SK-N-SH (cell line): Measurements from ENCODE around the gene SLC26A1. TPM values are rescaled to one million over a fixed set of nuclear protein-coding genes. Genes with fewer than 3 reads are reported as not detected.

Experiments
- CTCF ChIA-PET: fragments of 300-600, 350-600 bp; formaldehyde crosslinking; extraction: SDS; loops from one replicate; lab custom pipeline; 2021; lab: Yijun Ruan, JAX
- POLR2A ChIA-PET: fragments of 350-600 bp; sonication (Branson Sonifier 250); formaldehyde crosslinking; extraction: SDS; loops from one replicate; lab custom pipeline; 2020; ENCODE audit warnings: antibody characterized with exemption, inconsistent platforms; lab: Yijun Ruan, JAX
- DNase-seq: peaks from one replicate; pipeline ENCODE4 v3.0.0; 2012
- H2AFZ ChIP-seq: fragments of 200-600 bp; sonication (generic); 2 replicates; pipeline ENCODE4 v1.8.1; 2016; ENCODE audit warnings: antibody characterized with exemption, mild to moderate bottlenecking, low read depth
- H3F3A ChIP-seq: fragments of 200-600 bp; sonication (generic); replicated peaks from 2 replicates; pipeline ENCODE3; 2016; ENCODE audit warnings: antibody characterized with exemption, mild to moderate bottlenecking; ENCODE audit not compliant: insufficient read depth
- H3K27ac ChIP-seq, 2 experiments: fragments of 200-500 bp in 1 of 2; fragments of 200-600 bp in 1 of 2; sonication (Bioruptor generic) in 1 of 2; sonication (generic), shearing (Covaris generic) in 1 of 2; 2 replicates each; pipeline versions ENCODE4 v1.5.1 to v1.6.1; 2014 to 2016; ENCODE audit warnings: low read depth in 2 of 2, inconsistent platforms in 1 of 2, low read length in 1 of 2, mild to moderate bottlenecking in 1 of 2, mixed read lengths in 1 of 2
- H3K27me3 ChIP-seq: fragments of 200-600 bp; sonication (generic), shearing (Covaris generic); 2 replicates; pipeline ENCODE4 v1.6.1; 2016; ENCODE audit warnings: mixed run types; ENCODE audit not compliant: insufficient read depth
- H3K36me3 ChIP-seq, 2 experiments: fragments of 200-500 bp in 1 of 2; fragments of 200-600 bp in 1 of 2; sonication (Bioruptor generic) in 1 of 2; sonication (generic) in 1 of 2; replicated peaks in 1 of 2; 2 replicates each; pipeline versions ENCODE3 to v1.5.1; 2014 to 2016; ENCODE audit warnings: low read length in 1 of 2, mild to moderate bottlenecking in 1 of 2; ENCODE audit not compliant: insufficient read depth in 2 of 2, control insufficient read depth in 1 of 2
- H3K4me1 ChIP-seq, 2 experiments: fragments of 200-500 bp in 1 of 2; fragments of 200-600 bp in 1 of 2; sonication (Bioruptor generic) in 1 of 2; sonication (generic), shearing (Covaris generic) in 1 of 2; 2 replicates each; pipeline versions ENCODE4 v1.5.1 to v1.6.1; 2014 to 2016; ENCODE audit warnings: low read depth in 1 of 2, low read length in 1 of 2, mixed run types in 1 of 2; ENCODE audit not compliant: insufficient read depth in 2 of 2, control insufficient read depth in 1 of 2
- H3K4me2 ChIP-seq: fragments of 200-600 bp; sonication (generic), shearing (Covaris generic); 2 replicates; pipeline ENCODE4 v1.6.1; 2017; ENCODE audit warnings: mixed run types
- H3K4me3 ChIP-seq, 2 experiments: fragments of 200-500 bp in 1 of 2; fragments of 200-600 bp in 1 of 2; sonication (Bioruptor generic) in 1 of 2; sonication (generic), shearing (Covaris generic) in 1 of 2; 2 replicates each; pipeline versions ENCODE4 v1.5.1 to v1.8.1; 2014 to 2016; ENCODE audit warnings: low read depth in 2 of 2, inconsistent platforms in 1 of 2, low read length in 1 of 2, mild to moderate bottlenecking in 1 of 2, mixed read lengths in 1 of 2, moderate library complexity in 1 of 2
- H3K79me2 ChIP-seq: fragments of 200-600 bp; sonication (generic); 2 replicates; pipeline ENCODE4 v1.8.1; 2017; ENCODE audit warnings: mild to moderate bottlenecking; ENCODE audit not compliant: insufficient read depth
- H3K9ac ChIP-seq: fragments of 200-600 bp; sonication (generic); 2 replicates; pipeline ENCODE4 v1.6.1; 2017; ENCODE audit warnings: mixed run types
- H3K9me2 ChIP-seq: fragments of 200-600 bp; sonication (generic); 2 replicates; pipeline ENCODE4 v1.6.1; 2017; ENCODE audit warnings: mixed run types
- H3K9me3 ChIP-seq: fragments of 200-600 bp; sonication (generic); 2 replicates; pipeline ENCODE4 v1.6.1; 2017; ENCODE audit warnings: mixed run types, mild to moderate bottlenecking, moderate library complexity
- H4K20me1 ChIP-seq: fragments of 200-600 bp; sonication (generic); 2 replicates; pipeline ENCODE4 v1.6.1; 2017; ENCODE audit warnings: mild to moderate bottlenecking, mixed run types; ENCODE audit not compliant: insufficient read depth
- ELF1 ChIP-seq: IDR thresholded peaks from 2 replicates; pipeline ENCODE4 v1.4.0; 2012
- EP300 ChIP-seq, 2 experiments: IDR thresholded peaks; 2 replicates each; pipeline versions ENCODE4 v1.4.0 to v1.6.1; 2012; ENCODE audit warnings: borderline replicate concordance in 1 of 2, low read depth in 1 of 2, low read length in 1 of 2
- EZH2phosphoT487 ChIP-seq: fragments of 200-600 bp; sonication (generic); IDR thresholded peaks from 2 replicates; pipeline ENCODE4 v1.6.1; 2017; ENCODE audit warnings: low read depth, mixed run types, mild to moderate bottlenecking, antibody characterized with exemption, moderate library complexity, borderline replicate concordance
- FOXJ3 ChIP-seq: sonication (generic); formaldehyde crosslinking; IDR thresholded peaks from 2 replicates; pipeline ENCODE4 v1.5.1; 2020; ENCODE audit warnings: mild to moderate bottlenecking, missing genetic modification reagents
- GATA2 ChIP-seq: sonication (generic); formaldehyde crosslinking; IDR thresholded peaks from 2 replicates; pipeline ENCODE4 v1.5.0; 2020; ENCODE audit warnings: mild to moderate bottlenecking, missing genetic modification reagents
- JUND ChIP-seq: IDR thresholded peaks from 2 replicates; pipeline ENCODE4 v1.4.0; 2012
- MEF2A ChIP-seq: IDR thresholded peaks from 2 replicates; pipeline ENCODE4 v1.4.0; 2012; ENCODE audit warnings: low read depth, borderline replicate concordance
- NFIC ChIP-seq: IDR thresholded peaks from 2 replicates; pipeline ENCODE4 v1.4.0; 2012; ENCODE audit warnings: borderline replicate concordance
- NRF1 ChIP-seq: IDR thresholded peaks from 2 replicates; pipeline ENCODE4 v1.6.1; 2012; ENCODE audit warnings: low read depth, mild to moderate bottlenecking, low read length
- RFX5 ChIP-seq: IDR thresholded peaks from 2 replicates; pipeline ENCODE4 v1.6.1; 2012; ENCODE audit warnings: mild to moderate bottlenecking, improper control_type of control experiment, low read length
- TAF1 ChIP-seq: IDR thresholded peaks from 2 replicates; pipeline ENCODE4 v1.6.1; 2012; ENCODE audit warnings: low read depth, mild to moderate bottlenecking, low read length, moderate library complexity, borderline replicate concordance
- TEAD4 ChIP-seq: IDR thresholded peaks from 2 replicates; pipeline ENCODE4 v1.4.0; 2012; ENCODE audit warnings: mild to moderate bottlenecking, borderline replicate concordance; ENCODE audit not compliant: insufficient read depth
- WGBS: methylation state at CpG from one replicate; pipeline ENCODE4 v1.1.6; 2017; ENCODE audit warnings: low lambda C conversion rate; 5-methylcytosine and 5-hydroxymethylcytosine counted together
- polyA plus RNA-seq, 3 experiments: library from polyadenylated mRNA; depleted of rRNA; stranded (reverse); fragments of >200 nt; gene quantifications; 2 replicates each; pipeline ENCODE4 v1.2.3, GENCODE V29; 2012
- TF ChIP-seq, protein P1 (sequence below): IDR thresholded peaks from 2 replicates; pipeline ENCODE4 v1.4.0; 2012; ENCODE audit warnings: low read depth, borderline replicate concordance
- TF ChIP-seq, protein P2 (sequence below): IDR thresholded peaks from 2 replicates; pipeline ENCODE4; 2012
- TF ChIP-seq, protein P3 (sequence below): fragments of 200-600 bp; sonication (generic); IDR thresholded peaks from 2 replicates; pipeline ENCODE4 v1.6.1; 2017; ENCODE audit warnings: antibody characterized with exemption, mild to moderate bottlenecking, moderate library complexity
- TF ChIP-seq, protein P4 (sequence below): IDR thresholded peaks from 2 replicates; pipeline ENCODE4 v1.6.1; 2012; ENCODE audit warnings: mild to moderate bottlenecking, low read depth, low read length, moderate library complexity

SLC26A1 gene, protein sequence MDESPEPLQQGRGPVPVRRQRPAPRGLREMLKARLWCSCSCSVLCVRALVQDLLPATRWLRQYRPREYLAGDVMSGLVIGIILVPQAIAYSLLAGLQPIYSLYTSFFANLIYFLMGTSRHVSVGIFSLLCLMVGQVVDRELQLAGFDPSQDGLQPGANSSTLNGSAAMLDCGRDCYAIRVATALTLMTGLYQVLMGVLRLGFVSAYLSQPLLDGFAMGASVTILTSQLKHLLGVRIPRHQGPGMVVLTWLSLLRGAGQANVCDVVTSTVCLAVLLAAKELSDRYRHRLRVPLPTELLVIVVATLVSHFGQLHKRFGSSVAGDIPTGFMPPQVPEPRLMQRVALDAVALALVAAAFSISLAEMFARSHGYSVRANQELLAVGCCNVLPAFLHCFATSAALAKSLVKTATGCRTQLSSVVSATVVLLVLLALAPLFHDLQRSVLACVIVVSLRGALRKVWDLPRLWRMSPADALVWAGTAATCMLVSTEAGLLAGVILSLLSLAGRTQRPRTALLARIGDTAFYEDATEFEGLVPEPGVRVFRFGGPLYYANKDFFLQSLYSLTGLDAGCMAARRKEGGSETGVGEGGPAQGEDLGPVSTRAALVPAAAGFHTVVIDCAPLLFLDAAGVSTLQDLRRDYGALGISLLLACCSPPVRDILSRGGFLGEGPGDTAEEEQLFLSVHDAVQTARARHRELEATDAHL
- 0.05 and 0.08 TPM in 2 replicates for polyA plus RNA-seq (2012; rRNA removed)
- 0.04 and 0.13 TPM in 2 replicates for polyA plus RNA-seq (2012; cell fraction: cytosol; rRNA removed)
- 0.48 and 0.63 TPM in 2 replicates for polyA plus RNA-seq (2012; cell fraction: nucleus; rRNA removed)

DNA sequence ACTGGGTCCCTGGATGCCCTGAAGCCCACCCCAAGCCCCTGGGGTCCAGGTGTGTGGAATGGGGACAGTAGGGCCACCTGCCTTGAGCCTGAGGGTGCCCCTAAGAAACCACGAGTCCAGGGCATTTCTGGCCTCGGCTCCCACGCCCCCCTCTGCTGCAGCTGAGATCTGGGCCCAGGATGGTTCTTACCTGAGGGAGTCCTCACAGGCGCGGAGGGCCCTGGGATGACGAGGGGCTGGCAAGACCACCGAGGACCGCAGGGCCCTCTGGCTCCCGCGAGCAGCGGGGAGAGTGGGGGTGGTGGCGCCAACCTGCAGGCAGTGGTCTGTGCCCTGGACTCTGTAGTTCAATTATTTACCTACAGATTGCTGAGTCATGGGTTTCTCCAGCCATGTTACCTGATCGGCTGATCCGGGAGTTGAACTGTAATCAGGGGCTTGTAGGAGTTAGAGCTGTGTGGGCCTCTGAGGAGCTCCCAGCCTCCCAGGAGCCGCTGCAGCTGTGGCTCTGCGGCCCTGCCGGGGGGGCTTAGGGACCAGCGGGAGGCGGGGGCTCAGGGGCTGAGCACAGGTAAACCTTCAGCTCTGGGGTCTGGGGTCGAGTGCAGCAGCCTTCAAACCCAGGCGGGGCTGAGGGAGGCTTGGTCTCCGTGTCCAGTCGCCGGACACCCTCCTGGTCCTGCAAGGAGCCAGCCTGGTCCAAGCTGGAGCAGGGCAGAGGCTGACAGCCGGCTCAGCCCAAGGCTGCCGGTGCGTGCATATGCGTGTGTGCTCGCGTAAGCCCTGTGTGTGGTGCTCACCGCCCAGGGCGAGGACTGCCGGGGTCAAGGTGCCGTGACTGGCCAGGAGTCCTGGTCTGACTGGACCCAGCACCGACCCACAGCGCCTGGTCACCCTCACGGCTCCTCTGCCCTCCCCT lies at the start of gene SLC26A1:
Gene SLC26A1, minus strand, starts transcription at position 294 of the 919 bp plus-strand sequence. CDS start 1,701 bp downstream, outside the sequence.
- no peak within 1 kb of the TSS for H3K4me3 ChIP-seq
- H2AFZ ChIP-seq: no peak within 1 kb of the TSS
- peaks cover 0 to under 1% of the 10 kb centered on the region in 2 experiments; a peak in 1 of 4 replicates for H3K4me1 ChIP-seq
- peaks cover 8% of the 10 kb centered on the region for H3K27me3 ChIP-seq
- ChIA-PET POLR2A (no interaction called here), CTCF (interaction anchor here (2.0 kb wide), 1 partner anchor 251 kb away, joined by 5 read pairs; no protein-coding TSS in a partner anchor)
- no peak within 1 kb of the TSS for H3K9ac ChIP-seq
- no peak within 1 kb of the TSS for H3K4me2 ChIP-seq
- H3K79me2 ChIP-seq: no peaks in the 10 kb centered on the region
- H3K27ac ChIP-seq: no peak within 1 kb of the TSS
- H4K20me1 ChIP-seq: peaks cover 8% of the 10 kb centered on the region; the same call in 1 of the 2 replicates
- TF ChIP-seq, protein P1, sequence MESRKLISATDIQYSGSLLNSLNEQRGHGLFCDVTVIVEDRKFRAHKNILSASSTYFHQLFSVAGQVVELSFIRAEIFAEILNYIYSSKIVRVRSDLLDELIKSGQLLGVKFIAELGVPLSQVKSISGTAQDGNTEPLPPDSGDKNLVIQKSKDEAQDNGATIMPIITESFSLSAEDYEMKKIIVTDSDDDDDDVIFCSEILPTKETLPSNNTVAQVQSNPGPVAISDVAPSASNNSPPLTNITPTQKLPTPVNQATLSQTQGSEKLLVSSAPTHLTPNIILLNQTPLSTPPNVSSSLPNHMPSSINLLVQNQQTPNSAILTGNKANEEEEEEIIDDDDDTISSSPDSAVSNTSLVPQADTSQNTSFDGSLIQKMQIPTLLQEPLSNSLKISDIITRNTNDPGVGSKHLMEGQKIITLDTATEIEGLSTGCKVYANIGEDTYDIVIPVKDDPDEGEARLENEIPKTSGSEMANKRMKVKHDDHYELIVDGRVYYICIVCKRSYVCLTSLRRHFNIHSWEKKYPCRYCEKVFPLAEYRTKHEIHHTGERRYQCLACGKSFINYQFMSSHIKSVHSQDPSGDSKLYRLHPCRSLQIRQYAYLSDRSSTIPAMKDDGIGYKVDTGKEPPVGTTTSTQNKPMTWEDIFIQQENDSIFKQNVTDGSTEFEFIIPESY: no peak
- TF ChIP-seq RFX5 (no peak), TEAD4 (no peak), GATA2 (CRISPR knock-in tag) (no peak), JUND (no peak), TAF1 (no peak), NRF1 (no peak), ELF1 (no peak), EZH2phosphoT487 (no peak), MEF2A (no peak), EP300 (IDR thresholded peaks at IDR 0.05; ENCODE audit: borderline replicate concordance in 1 of 2, low read depth in 1 of 2, low read length in 1 of 2) (no peak), FOXJ3 (CRISPR knock-in tag) (no peak), NFIC (no peak)
- TF ChIP-seq, protein P2, sequence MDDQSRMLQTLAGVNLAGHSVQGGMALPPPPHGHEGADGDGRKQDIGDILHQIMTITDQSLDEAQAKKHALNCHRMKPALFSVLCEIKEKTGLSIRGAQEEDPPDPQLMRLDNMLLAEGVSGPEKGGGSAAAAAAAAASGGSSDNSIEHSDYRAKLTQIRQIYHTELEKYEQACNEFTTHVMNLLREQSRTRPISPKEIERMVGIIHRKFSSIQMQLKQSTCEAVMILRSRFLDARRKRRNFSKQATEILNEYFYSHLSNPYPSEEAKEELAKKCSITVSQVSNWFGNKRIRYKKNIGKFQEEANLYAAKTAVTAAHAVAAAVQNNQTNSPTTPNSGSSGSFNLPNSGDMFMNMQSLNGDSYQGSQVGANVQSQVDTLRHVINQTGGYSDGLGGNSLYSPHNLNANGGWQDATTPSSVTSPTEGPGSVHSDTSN: no peak
- TF ChIP-seq, protein P3, sequence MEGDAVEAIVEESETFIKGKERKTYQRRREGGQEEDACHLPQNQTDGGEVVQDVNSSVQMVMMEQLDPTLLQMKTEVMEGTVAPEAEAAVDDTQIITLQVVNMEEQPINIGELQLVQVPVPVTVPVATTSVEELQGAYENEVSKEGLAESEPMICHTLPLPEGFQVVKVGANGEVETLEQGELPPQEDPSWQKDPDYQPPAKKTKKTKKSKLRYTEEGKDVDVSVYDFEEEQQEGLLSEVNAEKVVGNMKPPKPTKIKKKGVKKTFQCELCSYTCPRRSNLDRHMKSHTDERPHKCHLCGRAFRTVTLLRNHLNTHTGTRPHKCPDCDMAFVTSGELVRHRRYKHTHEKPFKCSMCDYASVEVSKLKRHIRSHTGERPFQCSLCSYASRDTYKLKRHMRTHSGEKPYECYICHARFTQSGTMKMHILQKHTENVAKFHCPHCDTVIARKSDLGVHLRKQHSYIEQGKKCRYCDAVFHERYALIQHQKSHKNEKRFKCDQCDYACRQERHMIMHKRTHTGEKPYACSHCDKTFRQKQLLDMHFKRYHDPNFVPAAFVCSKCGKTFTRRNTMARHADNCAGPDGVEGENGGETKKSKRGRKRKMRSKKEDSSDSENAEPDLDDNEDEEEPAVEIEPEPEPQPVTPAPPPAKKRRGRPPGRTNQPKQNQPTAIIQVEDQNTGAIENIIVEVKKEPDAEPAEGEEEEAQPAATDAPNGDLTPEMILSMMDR: no peak
- TF ChIP-seq, protein P4, sequence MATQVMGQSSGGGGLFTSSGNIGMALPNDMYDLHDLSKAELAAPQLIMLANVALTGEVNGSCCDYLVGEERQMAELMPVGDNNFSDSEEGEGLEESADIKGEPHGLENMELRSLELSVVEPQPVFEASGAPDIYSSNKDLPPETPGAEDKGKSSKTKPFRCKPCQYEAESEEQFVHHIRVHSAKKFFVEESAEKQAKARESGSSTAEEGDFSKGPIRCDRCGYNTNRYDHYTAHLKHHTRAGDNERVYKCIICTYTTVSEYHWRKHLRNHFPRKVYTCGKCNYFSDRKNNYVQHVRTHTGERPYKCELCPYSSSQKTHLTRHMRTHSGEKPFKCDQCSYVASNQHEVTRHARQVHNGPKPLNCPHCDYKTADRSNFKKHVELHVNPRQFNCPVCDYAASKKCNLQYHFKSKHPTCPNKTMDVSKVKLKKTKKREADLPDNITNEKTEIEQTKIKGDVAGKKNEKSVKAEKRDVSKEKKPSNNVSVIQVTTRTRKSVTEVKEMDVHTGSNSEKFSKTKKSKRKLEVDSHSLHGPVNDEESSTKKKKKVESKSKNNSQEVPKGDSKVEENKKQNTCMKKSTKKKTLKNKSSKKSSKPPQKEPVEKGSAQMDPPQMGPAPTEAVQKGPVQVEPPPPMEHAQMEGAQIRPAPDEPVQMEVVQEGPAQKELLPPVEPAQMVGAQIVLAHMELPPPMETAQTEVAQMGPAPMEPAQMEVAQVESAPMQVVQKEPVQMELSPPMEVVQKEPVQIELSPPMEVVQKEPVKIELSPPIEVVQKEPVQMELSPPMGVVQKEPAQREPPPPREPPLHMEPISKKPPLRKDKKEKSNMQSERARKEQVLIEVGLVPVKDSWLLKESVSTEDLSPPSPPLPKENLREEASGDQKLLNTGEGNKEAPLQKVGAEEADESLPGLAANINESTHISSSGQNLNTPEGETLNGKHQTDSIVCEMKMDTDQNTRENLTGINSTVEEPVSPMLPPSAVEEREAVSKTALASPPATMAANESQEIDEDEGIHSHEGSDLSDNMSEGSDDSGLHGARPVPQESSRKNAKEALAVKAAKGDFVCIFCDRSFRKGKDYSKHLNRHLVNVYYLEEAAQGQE: no peak
- H3K9me3 ChIP-seq: no peaks in the 10 kb centered on the region
- H3K9me2 ChIP-seq: no peaks in the 10 kb centered on the region
- H3F3A ChIP-seq: no peaks in the 10 kb centered on the region
- no peak for DNase-seq
- WGBS: 93% methylated on average over 15 of the region's 37 CpGs
- peaks cover 0 to 19% of the 10 kb centered on the region in 2 experiments for H3K36me3 ChIP-seq
